VCaP (cell line): ENCODE data around the gene DMXL1.
"Not testable (repeated sequence)": the region's sequence is repeated elsewhere in the genome, so short reads cannot be mapped to it uniquely, and the experiment has no call there.

Source experiments
- H3K27ac ChIP-seq: fragments of 450-650 bp; 2 replicates; pipeline ENCODE4 v1.5.1; 2017
- CTCF ChIP-seq: fragments of 450-650 bp; conservative IDR thresholded peaks from 2 replicates; pipeline ENCODE4 v1.5.1; 2017; ENCODE audit warnings: mild to moderate bottlenecking, moderate library complexity

DMXL1 gene

GRCh38 chr5:119174578-119175163 lies 103.8 kb downstream of the DMXL1 start:
- no peak overlapping the region for H3K27ac ChIP-seq
- TF ChIP-seq CTCF: no peak

GRCh38 chr5:119176785-119177184 lies 105.9 kb downstream of the DMXL1 start:
- TF ChIP-seq CTCF: no peak
- no peak overlapping the region for H3K27ac ChIP-seq

GRCh38 chr5:119177226-119177625 lies 106.3 kb downstream of the DMXL1 start:
- H3K27ac ChIP-seq: no peak overlapping the region
- no peak for TF ChIP-seq CTCF

GRCh38 chr5:119178435-119178834 lies 107.5 kb downstream of the DMXL1 start:
- peak overlapping the region; percentile 57; the same call in 1 of the 2 replicates for H3K27ac ChIP-seq
- TF ChIP-seq CTCF: no peak

GRCh38 chr5:119179857-119180641 lies 109.2 kb downstream of the DMXL1 start:
- no peak for TF ChIP-seq CTCF

GRCh38 chr5:119185512-119185911 lies 114.6 kb downstream of the DMXL1 start:
- not testable (repeated sequence) for H3K27ac ChIP-seq

More at GRCh38 chr5:119179857-119180641, 109.2 kb downstream of the DMXL1 start:
- peak overlapping the region; percentile 57 for H3K27ac ChIP-seq

GRCh38 chr5:119187776-119188529 lies 117.1 kb downstream of the DMXL1 start:
- no peak for TF ChIP-seq CTCF

More at GRCh38 chr5:119187776-119188529, 117.1 kb downstream of the DMXL1 start:
- peak overlapping the region; percentile 57 for H3K27ac ChIP-seq
